NCI-H526 treated with DMSO at 0.1 percent for 48 hours (cell line): ENCODE results near the gene MBD3.
"Not testable (repeated sequence)": the region's sequence is repeated elsewhere in the genome, so short reads cannot be mapped to it uniquely, and the experiment has no call there.

Experiments
- DNase-seq: peaks from one replicate; lab custom pipeline; 2025; lab: John Stamatoyannopoulos, UW

MBD3 gene

GRCh38 chr19:1538978-1539377 lies 53.7 kb downstream of the MBD3 start:
- no peak for DNase-seq

GRCh38 chr19:1535699-1536098 lies 57.0 kb downstream of the MBD3 start:
- not testable (repeated sequence) for DNase-seq

GRCh38 chr19:1534972-1535371 lies 57.7 kb downstream of the MBD3 start:
- DNase-seq = no peak

DNA sequence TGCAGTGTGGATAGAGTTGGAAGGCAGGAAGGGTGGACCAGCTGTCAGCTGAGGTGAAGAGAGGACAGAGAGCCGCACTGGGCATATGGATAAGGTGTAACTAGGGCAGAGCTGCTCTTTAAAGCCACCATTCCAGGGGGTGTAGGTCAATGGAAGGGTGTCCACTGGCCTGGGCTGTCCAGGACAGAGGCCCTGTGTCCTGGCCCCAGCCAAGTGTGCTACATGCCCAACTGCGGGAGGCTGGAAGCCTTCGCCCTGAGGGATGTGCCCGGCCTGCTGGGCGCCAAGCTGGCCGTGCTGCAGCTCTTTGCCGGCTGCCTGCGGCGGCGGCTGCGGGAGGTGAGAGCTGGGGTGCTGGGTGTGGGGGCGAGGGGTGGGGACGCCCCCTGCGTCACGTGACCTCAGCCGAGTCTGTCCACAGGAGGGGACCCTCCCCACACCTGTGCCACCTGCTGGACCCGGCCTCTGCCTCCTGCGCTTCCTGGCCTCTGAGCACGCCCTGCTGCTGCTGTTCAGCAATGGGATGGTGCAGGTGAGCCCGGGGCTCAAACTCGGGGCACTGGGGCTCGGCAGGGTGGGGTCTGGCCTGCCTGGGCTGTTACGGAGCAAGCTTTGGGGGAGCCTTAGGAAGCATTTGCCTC lies 59.0 kb downstream of the MBD3 start:
- DNase-seq = no peak

- no peak for DNase-seq
Measured at GRCh38 chr19:1532003-1532402, 60.7 kb downstream of the MBD3 start.

DNA sequence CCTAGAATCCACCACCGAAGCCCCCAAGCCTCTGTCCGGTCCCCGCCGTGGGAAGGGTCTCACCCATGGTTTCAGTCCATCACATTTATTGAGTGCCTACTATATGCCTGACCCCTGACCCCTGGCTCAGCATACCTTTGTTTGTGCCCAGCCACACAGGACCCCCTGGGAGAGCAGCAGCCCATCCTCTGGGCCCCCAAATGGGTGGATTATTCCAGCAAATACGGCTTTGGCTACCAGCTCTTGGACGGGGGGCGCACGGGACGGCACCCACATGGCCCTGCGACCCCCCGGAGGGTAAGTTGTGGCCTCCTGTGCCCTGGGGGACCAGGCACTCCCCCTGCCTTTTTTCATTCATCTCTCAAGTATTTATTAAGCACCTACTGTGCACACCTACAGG lies 61.1 kb downstream of the MBD3 start:
- no peak for DNase-seq

GRCh38 chr19:1530856-1531255 lies 61.8 kb downstream of the MBD3 start:
- not testable (repeated sequence) for DNase-seq

DNA sequence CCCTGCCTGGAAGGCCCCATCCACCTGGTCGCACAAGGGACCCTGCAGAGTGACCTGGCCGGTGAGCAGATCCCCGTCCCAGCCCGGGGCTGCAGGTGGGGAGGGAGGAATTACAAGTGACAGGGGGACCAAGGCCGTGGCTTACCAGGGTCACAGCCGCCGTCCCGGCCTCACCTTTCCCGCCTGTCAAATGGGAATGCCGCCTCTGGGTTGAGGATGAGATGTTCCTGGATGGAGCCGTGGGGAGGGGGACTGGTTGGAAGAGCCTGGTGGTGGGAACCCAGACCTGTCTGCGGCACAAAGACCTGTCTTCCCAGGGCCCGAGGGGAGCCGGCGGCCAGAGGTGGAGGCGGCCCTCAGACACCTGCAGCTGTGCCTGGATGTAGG lies 63.2 kb downstream of the MBD3 start:
- DNase-seq = no peak

DNA sequence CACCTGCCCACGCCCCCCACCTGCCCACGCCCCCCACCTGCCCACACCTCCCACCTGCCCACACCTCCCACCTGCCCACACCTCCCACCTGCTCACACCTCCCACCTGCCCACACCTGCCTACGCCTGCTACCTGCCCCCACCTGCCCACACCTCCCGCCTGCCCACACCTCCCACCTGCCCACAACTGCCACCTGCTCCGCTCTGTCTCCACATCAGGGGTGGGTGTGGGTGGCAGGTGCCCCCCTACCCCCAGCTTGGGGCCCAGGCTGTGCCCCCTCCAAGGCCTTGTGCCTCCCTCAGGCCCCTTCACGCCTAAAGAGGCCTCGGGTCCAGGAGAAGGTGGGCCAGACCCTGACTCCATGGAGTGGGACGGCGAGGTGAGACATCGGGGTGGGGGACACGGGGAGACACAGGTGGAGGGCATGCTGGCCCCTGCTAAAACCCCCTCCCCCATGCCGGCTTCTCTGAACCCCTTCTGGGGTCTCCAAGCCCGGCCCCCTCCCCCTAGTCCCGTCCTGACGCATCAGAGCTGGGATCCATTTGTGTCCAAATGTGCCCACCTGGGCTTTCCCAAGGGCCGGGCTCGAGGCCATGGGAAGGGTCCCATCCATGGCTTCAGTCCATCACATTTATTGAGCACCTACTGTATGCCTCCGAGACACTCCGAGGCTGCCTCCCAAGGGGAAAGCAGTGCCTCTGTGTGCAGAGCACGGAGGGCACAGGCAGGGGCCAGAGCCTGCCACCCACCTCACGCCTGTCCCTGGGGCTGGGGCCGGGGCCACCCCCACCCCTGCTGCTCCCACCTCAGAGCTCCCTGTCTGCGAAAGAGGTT lies 63.9 kb downstream of the MBD3 start:
- DNase-seq = no peak

GRCh38 chr19:1527650-1528309 lies 64.9 kb downstream of the MBD3 start:
- no peak for DNase-seq

- no peak for DNase-seq
Measured at GRCh38 chr19:1526979-1527649, 65.6 kb downstream of the MBD3 start.

DNA sequence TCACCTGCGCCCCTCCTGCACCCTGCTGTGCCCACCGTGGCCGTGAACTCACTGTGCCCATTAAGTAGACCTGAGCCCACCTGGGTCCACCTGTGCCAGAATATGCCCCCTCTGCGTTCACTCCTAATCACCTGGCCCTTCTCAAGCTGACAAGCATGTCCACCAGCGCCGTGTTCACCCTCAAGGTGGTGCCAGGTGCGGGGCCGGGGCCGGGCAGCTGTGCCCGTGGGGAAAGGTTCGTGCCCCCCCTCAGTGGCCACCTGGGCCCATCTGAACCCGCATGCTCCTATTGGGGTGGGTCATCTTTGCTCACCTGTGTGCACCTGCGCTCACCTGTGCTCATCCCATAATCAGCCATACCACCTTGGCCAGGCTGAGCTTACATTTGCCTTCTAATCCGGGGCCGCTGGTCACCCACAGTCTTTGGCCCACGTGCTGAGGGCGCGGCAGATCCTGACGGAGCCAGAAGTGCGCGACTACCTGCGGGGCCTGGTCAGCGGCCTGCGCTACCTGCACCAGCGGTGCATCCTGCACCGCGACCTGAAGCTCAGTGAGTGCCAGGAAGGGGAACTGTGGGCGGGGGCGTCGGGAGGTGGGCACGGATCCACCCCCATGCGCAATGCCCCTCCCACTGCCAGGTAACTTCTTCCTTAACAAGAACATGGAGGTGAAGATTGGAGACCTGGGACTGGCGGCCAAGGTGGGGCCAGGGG lies 66.4 kb downstream of the MBD3 start:
- no peak for DNase-seq

GRCh38 chr19:1525343-1525742 lies 67.3 kb downstream of the MBD3 start:
- no peak for DNase-seq

GRCh38 chr19:1524972-1525325 lies 67.7 kb downstream of the MBD3 start:
- no peak for DNase-seq

- no peak for DNase-seq
Measured at GRCh38 chr19:1524287-1524971, 68.2 kb downstream of the MBD3 start.
